Heart left ventricle (tissue), 16 donors: ENCODE data around the gene NOTCH3. TPM values are rescaled to one million over a fixed set of nuclear protein-coding genes. Genes with fewer than 3 reads are reported as not detected.
A peak's percentile ranks its signal among the peaks of the same experiment; 100 is the strongest.

Experiments used
- ATAC-seq, 4 donors: fragments of 200-7000 bp; cut with Tn5 transposase; one replicate each; pipeline ENCODE4 v1.9.1; 2020 to 2022; ENCODE audit warnings: moderate library complexity in 4 of 4, mild to moderate bottlenecking in 3 of 4, moderate number of reproducible peaks in 1 of 4
- DNase-seq, 5 donors: peaks; one replicate each; pipeline ENCODE4 v3.0.0-alpha.2; 2020
- H3K27ac ChIP-seq, 12 donors: fragments of 200-600 bp; sonication (generic) in 4 of 12; one replicate each; pipeline versions ENCODE4 v1.5.0 to v1.8.0; 2016 to 2022; ENCODE audit warnings: mild to moderate bottlenecking in 2 of 12
- H3K27me3 ChIP-seq, 9 donors: fragments of 200-600 bp; sonication (generic) in 2 of 9; one replicate each; pipeline versions ENCODE4 v1.5.1 to v1.8.0; 2016 to 2022; ENCODE audit warnings: mild to moderate bottlenecking in 3 of 9
- H3K36me3 ChIP-seq, 9 donors: fragments of 200-600 bp; sonication (generic) in 2 of 9; one replicate each; pipeline versions ENCODE4 v1.5.0 to v1.8.0; 2018 to 2022; ENCODE audit warnings: mild to moderate bottlenecking in 2 of 9
- H3K4me1 ChIP-seq, 12 donors: fragments of 200-600 bp; sonication (generic) in 4 of 12; one replicate each; pipeline versions ENCODE4 v1.5.0 to v1.8.0; 2016 to 2022; ENCODE audit warnings: mild to moderate bottlenecking in 3 of 12
- H3K4me3 ChIP-seq, 12 donors: fragments of 200-600 bp; sonication (generic) in 4 of 12; one replicate each; pipeline versions ENCODE4 v1.5.0 to v1.8.0; 2017 to 2022; ENCODE audit warnings: mild to moderate bottlenecking in 9 of 12, moderate library complexity in 4 of 12
- H3K9me3 ChIP-seq, 12 donors: fragments of 200-600 bp; sonication (generic) in 4 of 12; one replicate each; pipeline versions ENCODE4 v1.5.0 to v1.8.0; 2016 to 2022; ENCODE audit warnings: mild to moderate bottlenecking in 1 of 12
- CTCF ChIP-seq, 12 donors: fragments of 200-600 bp; sonication (generic) in 4 of 12; IDR thresholded peaks; one replicate each; pipeline versions ENCODE4 v1.5.0 to v1.8.0; 2018 to 2022; ENCODE audit warnings: antibody characterized with exemption in 12 of 12, mild to moderate bottlenecking in 5 of 12
- POLR2A ChIP-seq, 2 donors: fragments of 450-650 bp; IDR thresholded peaks; one replicate each; pipeline ENCODE4 v1.6.1; 2017; ENCODE audit warnings: antibody characterized with exemption in 2 of 2, mild to moderate bottlenecking in 2 of 2, moderate library complexity in 2 of 2
- WGBS, 4 donors: extraction: QIAGEN DNeasy Blood & Tissue Kit in 2 of 4; methylation state at CpG; one replicate each; pipeline versions ENCODE4 v1.1.5 to v1.1.7; 2013 to 2018; 5-methylcytosine and 5-hydroxymethylcytosine counted together
- intact Hi-C, 10 donors: fragments of 100-400 bp; cut with DNase I; formaldehyde crosslinking; loops; one replicate each; pipeline versions ENCODE4 v1.11.1 to v1.14.2; 2022
- polyA plus RNA-seq, 2 donors: library from polyadenylated mRNA; stranded (reverse); fragments of 200-250 nt; gene quantifications; one replicate each; pipeline ENCODE4 v1.2.3, GENCODE V29; 2013
- total RNA-seq, 9 donors: library from RNA; depleted of rRNA in 2 of 9; stranded (reverse); fragments of >200 nt in 2 of 9; fragmentation: NEBNext Ultra II Directional in 3 of 9; extraction: Animal tissue kit (Norgen Biotek cat#: 25700) in 3 of 9; gene quantifications; one replicate each; pipeline versions ENCODE4 v1.1.0 to v1.2.4, GENCODE V29; 2016 to 2023
- donor health status: ischemic (EF 13 %, LVEDD 7.1; RV severe dilation, severe dysfunction).
- donor health status: healthy with polysubstance abuse.
- donor health status: DM: no; HTN: yes; CAD: no.
- donor health status: DM: no; HTN: no; CAD: no.
- donor health status: ischemic (EF 25% LVEDD 6.9; RV normal size, moderate dysfunction).
- donor health status: ischemic (EF 25% LVEDD 5.7; RV mildly dilated, moderate dysfunction).
- donor health status: healthy.
- donor health status: DM: yes; HTN: yes; CAD: no.
- donor health status: ischemic (EF 35%, LVEDD 5.7; RV mildly dilated, moderate dysfunction).
- donor health status: nonischemic (EF 11% LVEDD 7.7; RV severe dilation, severe dysfunction).
- donor health status: DM: yes; HTN: yes; CAD: no.
- donor health status: PGD.
- donor health status: ischemic (EF 29% LVEDD 5.4; RV normal size, mild dysfunction).
- donor health status: nonischemic (EF 23%, LVEDD 6.1; RV moderate dilation, normal function).

The NOTCH3 gene
- total and polyA plus RNA-seq, 11 donors = 16.7 to 77.2 (median 29.6) TPM

DNA sequence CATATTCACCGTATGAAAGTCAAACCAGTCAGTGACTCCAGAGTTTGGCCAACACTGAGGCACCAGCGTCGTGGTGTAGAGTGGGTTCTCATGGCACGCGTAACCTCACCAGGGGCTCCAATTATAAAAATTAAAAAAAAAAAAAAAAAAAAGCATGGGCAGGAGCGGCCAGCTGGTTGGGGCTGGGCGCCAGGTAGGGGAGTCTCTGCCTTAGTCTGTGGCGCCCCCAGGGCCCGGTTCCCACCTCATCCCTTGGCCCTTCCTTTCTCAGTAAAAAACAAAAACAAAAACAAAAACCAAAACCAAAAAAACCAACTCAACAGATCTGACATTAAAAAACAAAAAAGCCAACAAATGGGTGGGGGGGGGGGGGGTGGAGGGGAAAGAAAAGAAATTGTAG is 36.1 kb upstream of the NOTCH3 start:
- H3K27ac ChIP-seq = no peak overlapping the region
- no peak for ATAC-seq
- TF ChIP-seq POLR2A (IDR thresholded peaks at IDR 0.05) = no peak
- TF ChIP-seq CTCF (IDR thresholded peaks at IDR 0.05) = no peak
- H3K4me1 ChIP-seq = peaks cover 0 to 29% (median 15%) of the 10 kb centered on the region in 12 donors
- H3K9me3 ChIP-seq = no peaks in the 10 kb centered on the region
- H3K36me3 ChIP-seq = peaks cover 0 to 66% (median 62%) of the 10 kb centered on the region in 9 donors
- DNase-seq = no peak
- H3K4me3 ChIP-seq = no peak overlapping the region
- intact Hi-C loops = no loop called here
- WGBS, 4 donors = 90 to 97% (median 94%) methylated on average over 9 of the region's 9 CpGs
- peaks cover 0 to 16% (median 8%) of the 10 kb centered on the region in 9 donors for H3K27me3 ChIP-seq

DNA sequence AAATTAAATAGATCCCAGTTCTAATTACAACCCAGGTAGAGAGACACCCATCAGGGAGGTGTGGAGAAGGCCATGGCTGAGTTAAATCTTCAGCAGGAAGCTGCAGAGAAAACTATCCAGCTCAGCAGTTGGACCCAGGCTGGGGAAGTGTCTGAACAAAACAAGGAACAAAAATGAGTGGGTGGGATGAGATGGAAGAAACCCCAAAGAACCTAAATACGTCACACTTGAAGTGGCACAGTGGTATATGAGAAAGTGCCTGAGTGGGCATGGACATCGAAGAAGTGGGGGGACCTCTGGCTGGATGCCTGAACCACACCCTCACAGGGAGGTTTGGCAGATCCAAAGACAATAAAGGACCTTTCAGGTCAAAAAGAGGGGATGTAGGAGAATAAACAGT is 35.0 kb upstream of the NOTCH3 start:
- intact Hi-C loops = no loop called here
- ATAC-seq = no peak
- Histone ChIP-seq H3K4me1 (peaks cover 0 to 27% (median 19%) of the 10 kb centered on the region in 12 donors), H3K9me3 (no peaks in the 10 kb centered on the region), H3K4me3 (no peak overlapping the region), H3K27me3 (peaks cover 5 to 26% (median 13%) of the 10 kb centered on the region in 9 donors), H3K27ac (peak overlapping the region in 1 of 12 donors; percentile 34), H3K36me3 (peaks cover 0 to 56% (median 54%) of the 10 kb centered on the region in 9 donors)
- WGBS, 4 donors = 67 to 78% (median 68%) methylated on average over 2 of the region's 2 CpGs
- no peak for DNase-seq
- TF ChIP-seq CTCF (IDR thresholded peaks at IDR 0.05) = no peak
- no peak for TF ChIP-seq POLR2A (IDR thresholded peaks at IDR 0.05)

DNA sequence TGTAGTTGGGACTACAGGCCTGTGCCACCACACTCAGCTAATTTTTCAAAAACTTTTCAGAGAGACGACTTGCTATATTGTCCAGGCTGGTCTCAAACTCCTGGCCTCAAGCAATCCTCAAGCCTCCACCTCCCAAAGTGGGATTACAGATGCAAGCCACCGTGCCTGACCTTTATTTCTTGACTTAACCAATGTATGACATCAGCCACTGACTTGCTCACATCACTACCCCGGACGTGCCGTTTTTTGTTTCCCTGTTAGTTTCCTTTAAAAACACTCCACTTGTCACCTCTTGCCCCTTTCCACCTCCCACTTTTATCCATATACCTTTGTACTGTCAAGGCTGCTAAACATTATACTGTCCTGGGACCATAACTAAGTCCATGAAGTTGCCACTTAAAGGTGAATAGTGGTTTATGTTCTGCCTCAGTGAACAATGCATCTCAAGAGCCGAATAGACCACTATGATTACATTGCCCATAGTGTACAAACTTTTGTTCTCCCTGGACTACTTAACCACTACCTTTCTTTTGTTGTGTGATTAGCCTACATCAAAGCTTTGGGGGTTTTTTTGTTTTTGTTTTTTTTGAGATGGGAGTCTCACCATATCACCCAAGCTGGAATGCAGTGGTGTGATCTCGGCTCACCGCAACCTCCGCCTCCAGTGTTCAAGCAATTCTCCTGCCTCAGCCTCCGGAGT is 33.8 kb upstream of the NOTCH3 start:
- peaks cover 5 to 26% (median 14%) of the 10 kb centered on the region in 9 donors for H3K27me3 ChIP-seq
- H3K4me1 ChIP-seq = peaks cover 0 to 27% (median 18%) of the 10 kb centered on the region in 12 donors
- DNase-seq (no peak), ATAC-seq (no peak)
- H3K36me3 ChIP-seq = peaks cover 0 to 44% (median 42%) of the 10 kb centered on the region in 9 donors
- H3K27ac ChIP-seq = no peak overlapping the region
- TF ChIP-seq CTCF (IDR thresholded peaks at IDR 0.05) (no peak), POLR2A (IDR thresholded peaks at IDR 0.05) (no peak)
- H3K4me3 ChIP-seq = no peak overlapping the region
- no peaks in the 10 kb centered on the region for H3K9me3 ChIP-seq
- intact Hi-C loops = no loop called here
- WGBS, 4 donors = 77 to 85% (median 79%) methylated on average over 10 of the region's 10 CpGs

- Histone ChIP-seq H3K9me3 (no peaks in the 10 kb centered on the region), H3K36me3 (peaks cover 0 to 11% (median 9%) of the 10 kb centered on the region in 9 donors), H3K27ac (no peak overlapping the region), H3K27me3 (peaks cover 5 to 26% (median 14%) of the 10 kb centered on the region in 9 donors), H3K4me3 (no peak overlapping the region), H3K4me1 (peaks cover 0 to 27% (median 18%) of the 10 kb centered on the region in 12 donors)
- DNase-seq = no peak
- intact Hi-C loops = no loop called here
- 87 to 96% (median 90%) methylated on average over 9 to 10 of the region's 10 CpGs for WGBS, 4 donors
- TF ChIP-seq CTCF (IDR thresholded peaks at IDR 0.05) = no peak
- no peak for TF ChIP-seq POLR2A (IDR thresholded peaks at IDR 0.05)
- ATAC-seq = no peak
Observed at GRCh38 chr19:15231271-15231670, 30.5 kb upstream of the NOTCH3 start.
